ENCODE measurements around the gene LRRC70. TPM values are rescaled to one million over a fixed set of nuclear protein-coding genes. Genes with fewer than 3 reads are reported as not detected.

Gene LRRC70
- total RNA-seq, 1 donor from 2014 or later, result 0.77 TPM

DNA sequence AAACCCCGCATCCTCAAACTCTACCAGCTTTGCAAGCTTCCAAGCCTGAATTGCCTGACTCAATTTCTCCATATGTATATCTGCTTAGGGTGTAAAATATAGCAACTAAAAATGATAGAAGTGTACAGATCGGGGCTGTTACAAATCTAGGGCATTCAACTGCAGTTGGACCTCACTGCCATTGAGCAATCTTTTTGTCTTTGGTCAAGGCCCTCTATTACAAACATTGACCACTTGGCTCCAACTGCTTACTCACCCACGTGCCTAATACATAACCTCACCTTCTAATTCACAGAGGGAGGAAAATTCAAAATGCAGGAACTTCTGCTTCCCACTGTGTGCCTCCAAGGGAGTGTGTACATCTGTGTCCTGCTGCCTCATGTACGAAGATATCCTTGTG is 10.0 kb downstream of the LRRC70 start:
- Mint-ChIP-seq H3K4me1 (ENCODE audit: low read depth) (peaks cover 6% of the 10 kb centered on the region), H3K4me3 (ENCODE audit: low read depth) (no peak overlapping the region), H3K27ac (no peak overlapping the region), H3K36me3 (ENCODE audit: insufficient read depth) (peaks cover 13% of the 10 kb centered on the region), H3K9me3 (ENCODE audit: low read depth) (no peaks in the 10 kb centered on the region), H3K27me3 (no peaks in the 10 kb centered on the region)
- DNase-seq (ENCODE audit: low spot score, unreplicated experiment), result no peak
- no peak for TF ChIP-seq CTCF (IDR thresholded peaks at IDR 0.05; ENCODE audit: unreplicated experiment)

DNA sequence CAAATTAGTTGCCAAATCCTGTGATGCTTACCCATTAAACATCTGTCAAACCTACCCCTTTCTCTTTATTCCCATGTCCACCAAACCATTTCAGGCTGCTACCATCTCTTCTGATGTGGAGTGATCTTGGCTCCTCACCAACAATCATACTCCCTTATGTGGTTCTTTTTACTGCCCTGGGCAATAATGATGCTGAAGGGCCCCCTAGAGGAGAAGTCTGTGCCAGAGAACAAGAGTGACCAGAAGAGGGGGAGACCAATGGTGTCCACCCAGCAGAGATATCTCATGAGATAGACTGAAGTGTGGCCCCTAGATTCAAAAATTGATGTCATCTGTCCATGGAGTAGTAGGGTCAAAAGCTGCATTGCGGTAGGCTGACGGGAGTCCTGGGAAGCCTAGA is 10.9 kb downstream of the LRRC70 start:
- H3K27ac Mint-ChIP-seq, result no peak overlapping the region
- no peaks in the 10 kb centered on the region for H3K9me3 Mint-ChIP-seq (ENCODE audit: low read depth)
- H3K36me3 Mint-ChIP-seq (ENCODE audit: insufficient read depth), result peaks cover 13% of the 10 kb centered on the region
- DNase-seq (ENCODE audit: low spot score, unreplicated experiment), result no peak
- H3K4me1 Mint-ChIP-seq (ENCODE audit: low read depth), result peaks cover 9% of the 10 kb centered on the region
- no peak overlapping the region for H3K4me3 Mint-ChIP-seq (ENCODE audit: low read depth)
- no peak for TF ChIP-seq CTCF (IDR thresholded peaks at IDR 0.05; ENCODE audit: unreplicated experiment)
- H3K27me3 Mint-ChIP-seq, result no peaks in the 10 kb centered on the region

- H3K4me1 Mint-ChIP-seq (ENCODE audit: low read depth), result peaks cover 9% of the 10 kb centered on the region
- DNase-seq (ENCODE audit: low spot score, unreplicated experiment), result no peak
- H3K36me3 Mint-ChIP-seq (ENCODE audit: insufficient read depth), result peaks cover 13% of the 10 kb centered on the region
- H3K27me3 Mint-ChIP-seq, result no peaks in the 10 kb centered on the region
- no peak overlapping the region for H3K4me3 Mint-ChIP-seq (ENCODE audit: low read depth)
- no peaks in the 10 kb centered on the region for H3K9me3 Mint-ChIP-seq (ENCODE audit: low read depth)
- no peak for TF ChIP-seq CTCF (IDR thresholded peaks at IDR 0.05; ENCODE audit: unreplicated experiment)
- H3K27ac Mint-ChIP-seq, result no peak overlapping the region
These were observed 11.8 kb downstream of the LRRC70 start for GRCh38 chr5:62590387-62590786.

- H3K9me3 Mint-ChIP-seq (ENCODE audit: low read depth), result no peaks in the 10 kb centered on the region
- no peak overlapping the region for H3K4me3 Mint-ChIP-seq (ENCODE audit: low read depth)
- H3K27me3 Mint-ChIP-seq, result no peaks in the 10 kb centered on the region
- no peak for TF ChIP-seq CTCF (IDR thresholded peaks at IDR 0.05; ENCODE audit: unreplicated experiment)
- DNase-seq (ENCODE audit: low spot score, unreplicated experiment), result no peak
- peaks cover 6% of the 10 kb centered on the region for H3K4me1 Mint-ChIP-seq (ENCODE audit: low read depth)
- no peak overlapping the region for H3K27ac Mint-ChIP-seq
- H3K36me3 Mint-ChIP-seq (ENCODE audit: insufficient read depth), result peaks cover 13% of the 10 kb centered on the region
These were observed 13.9 kb downstream of the LRRC70 start for GRCh38 chr5:62592558-62592957.

- Mint-ChIP-seq H3K4me1 (ENCODE audit: low read depth) (peaks cover 8% of the 10 kb centered on the region), H3K9me3 (ENCODE audit: low read depth) (no peaks in the 10 kb centered on the region), H3K4me3 (ENCODE audit: low read depth) (no peak overlapping the region), H3K27me3 (no peaks in the 10 kb centered on the region), H3K36me3 (ENCODE audit: insufficient read depth) (peaks cover 13% of the 10 kb centered on the region), H3K27ac (no peak overlapping the region)
- TF ChIP-seq CTCF (IDR thresholded peaks at IDR 0.05; ENCODE audit: unreplicated experiment), result no peak
- no peak for DNase-seq (ENCODE audit: low spot score, unreplicated experiment)
These were observed 14.7 kb downstream of the LRRC70 start for GRCh38 chr5:62593331-62593730.

All from progenitor cell of endocrine pancreas (in vitro differentiated cells).